ENCODE data around the gene ACP3. TPM values are rescaled to one million over a fixed set of nuclear protein-coding genes. Genes with fewer than 3 reads are reported as not detected.

The ACP3 gene
- total and polyA plus RNA-seq, 9 of the 15 experiments (the other 6 are each of a cell fraction or from before 2014, with no cell fraction given) = 0.08 to 1.1 (median 0.21) TPM

DNA sequence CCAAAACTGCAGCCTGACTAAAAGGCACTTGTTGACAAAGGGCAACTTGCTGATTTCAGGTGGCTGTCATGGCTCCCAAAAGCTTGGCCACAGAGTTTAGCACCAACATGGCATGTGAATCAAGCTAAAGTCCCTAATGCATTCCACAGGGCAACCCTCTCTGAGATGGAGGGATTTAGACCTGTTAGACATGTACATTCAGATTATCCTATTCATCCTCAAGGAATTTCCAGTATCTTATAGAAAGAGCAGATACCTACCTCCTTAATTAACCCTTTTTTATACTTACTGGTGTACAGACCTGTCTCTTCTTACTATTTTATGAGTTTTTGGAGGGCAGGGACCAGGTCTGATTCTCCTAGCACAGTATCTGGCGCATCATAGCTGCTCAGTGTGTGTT is 31.3 kb downstream of the ACP3 start:
- CTCF ChIA-PET (ENCODE audit: low intra/inter-chr PET ratio) = no interaction called here
- POLR2A ChIA-PET = no interaction called here
- no TSS peak for BruUV-seq (replicated peaks)

DNA sequence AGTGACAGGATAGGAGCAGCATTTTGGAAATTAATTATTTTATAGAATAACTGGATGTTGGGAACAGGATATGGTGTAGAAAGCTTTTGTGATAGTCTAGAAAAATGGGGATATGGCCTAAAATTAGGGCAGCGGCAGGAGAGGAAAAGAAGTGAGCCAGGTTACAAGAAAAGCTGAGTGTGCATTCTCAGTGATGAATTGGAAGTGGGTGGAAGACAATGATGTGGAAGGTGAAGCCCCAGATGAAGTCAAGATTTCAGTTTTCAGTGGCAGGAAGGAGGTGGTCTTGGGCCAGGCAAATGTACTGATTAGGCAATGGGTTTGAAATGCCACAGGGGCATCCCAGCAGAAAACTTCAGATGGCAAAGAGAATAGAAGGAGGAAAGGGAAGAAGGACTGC is 33.6 kb downstream of the ACP3 start:
- no peaks in the 10 kb centered on the region for H3K36me3 ChIP-seq (ENCODE audit: control insufficient read depth, insufficient read depth, low read length)
- no peak overlapping the region for H3K27ac ChIP-seq (ENCODE audit: extremely low read depth, low read depth, low read length)
- no peaks in the 10 kb centered on the region for H3K9me1 ChIP-seq (ENCODE audit: control insufficient read depth, insufficient read depth, low read length)
- H3K9me3 ChIP-seq (replicated peaks; ENCODE audit: control insufficient read depth, insufficient read depth, low read depth, low read length) = no peaks in the 10 kb centered on the region
- in situ Hi-C loops (cut with MboI) (no loop called here), intact Hi-C loops (cut with micrococcal nuclease) (loop anchor here (5.0 kb wide), 2 partner anchors 186 to 291 kb away; no protein-coding TSS in a partner anchor)
- no peaks in the 10 kb centered on the region for H3K4me1 ChIP-seq (replicated peaks in 1 of 2; ENCODE audit: control insufficient read depth in 2 of 2, insufficient read depth in 2 of 2, low read length in 2 of 2)
- no peak overlapping the region for H3K4me3 ChIP-seq
- ChIA-PET POLR2A (no interaction called here), CTCF (ENCODE audit: low intra/inter-chr PET ratio) (no interaction called here)
- no peak overlapping the region for H2AFZ ChIP-seq (ENCODE audit: low read depth, low read length)
- 0% methylated on average over 1 of the region's 1 CpG for WGBS (ENCODE audit: insufficient coverage, low coverage, missing lambda C conversion rate)
- ATAC-seq (no peak), DNase-seq (ENCODE audit: extremely low read depth in 1 of 4, low spot score in 3 of 4) (no peak), FAIRE-seq (no peak)
- no peaks in the 10 kb centered on the region for H4K20me1 ChIP-seq (replicated peaks; ENCODE audit: control insufficient read depth, insufficient read depth, low read length)
- peak; percentile 57; the same call in 1 of the 2 replicates for TF ChIP-seq ZNF316 (IDR thresholded peaks at IDR 0.05)
- TF ChIP-seq, protein P1, sequence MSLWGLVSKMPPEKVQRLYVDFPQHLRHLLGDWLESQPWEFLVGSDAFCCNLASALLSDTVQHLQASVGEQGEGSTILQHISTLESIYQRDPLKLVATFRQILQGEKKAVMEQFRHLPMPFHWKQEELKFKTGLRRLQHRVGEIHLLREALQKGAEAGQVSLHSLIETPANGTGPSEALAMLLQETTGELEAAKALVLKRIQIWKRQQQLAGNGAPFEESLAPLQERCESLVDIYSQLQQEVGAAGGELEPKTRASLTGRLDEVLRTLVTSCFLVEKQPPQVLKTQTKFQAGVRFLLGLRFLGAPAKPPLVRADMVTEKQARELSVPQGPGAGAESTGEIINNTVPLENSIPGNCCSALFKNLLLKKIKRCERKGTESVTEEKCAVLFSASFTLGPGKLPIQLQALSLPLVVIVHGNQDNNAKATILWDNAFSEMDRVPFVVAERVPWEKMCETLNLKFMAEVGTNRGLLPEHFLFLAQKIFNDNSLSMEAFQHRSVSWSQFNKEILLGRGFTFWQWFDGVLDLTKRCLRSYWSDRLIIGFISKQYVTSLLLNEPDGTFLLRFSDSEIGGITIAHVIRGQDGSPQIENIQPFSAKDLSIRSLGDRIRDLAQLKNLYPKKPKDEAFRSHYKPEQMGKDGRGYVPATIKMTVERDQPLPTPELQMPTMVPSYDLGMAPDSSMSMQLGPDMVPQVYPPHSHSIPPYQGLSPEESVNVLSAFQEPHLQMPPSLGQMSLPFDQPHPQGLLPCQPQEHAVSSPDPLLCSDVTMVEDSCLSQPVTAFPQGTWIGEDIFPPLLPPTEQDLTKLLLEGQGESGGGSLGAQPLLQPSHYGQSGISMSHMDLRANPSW (CRISPR knock-in tag; IDR thresholded peaks at IDR 0.05) = no peak
- peak; percentile 15; the same call in 1 of the 2 replicates for TF ChIP-seq MAFF (IDR thresholded peaks at IDR 0.05; ENCODE audit: low read length)
- BruUV-seq (replicated peaks) = no TSS peak
- no peaks in the 10 kb centered on the region; a peak in 1 of 5 replicates for H3K27me3 ChIP-seq (ENCODE audit: control insufficient read depth in 2 of 2, insufficient read depth in 2 of 2, low read length in 2 of 2)
- H3K9ac ChIP-seq (ENCODE audit: insufficient read depth in 1 of 2, low read depth in 2 of 2, low read length in 2 of 2) = no peak overlapping the region
- H3K4me2 ChIP-seq (ENCODE audit: insufficient read depth, low read length) = no peak overlapping the region
- H3K79me2 ChIP-seq (ENCODE audit: control insufficient read depth, insufficient read depth, low read length) = no peaks in the 10 kb centered on the region

More for the DNA sequence above, 31.3 kb downstream of the ACP3 start:
- 0% methylated on average over 1 of the region's 1 CpG for WGBS (ENCODE audit: insufficient coverage, low coverage, missing lambda C conversion rate)
- H3K4me2 ChIP-seq (ENCODE audit: insufficient read depth, low read length) = no peak overlapping the region
- no peaks in the 10 kb centered on the region; a peak in 1 of 5 replicates for H3K27me3 ChIP-seq (ENCODE audit: control insufficient read depth in 2 of 2, insufficient read depth in 2 of 2, low read length in 2 of 2)
- TF ChIP-seq ZNF436 (CRISPR knock-in tag; IDR thresholded peaks at IDR 0.05) (no peak), NBN (IDR thresholded peaks at IDR 0.05; ENCODE audit: low read depth) (no peak), POLR2AphosphoS2 (IDR thresholded peaks at IDR 0.05; ENCODE audit: low read length) (no peak), GTF2B (IDR thresholded peaks at IDR 0.05; ENCODE audit: extremely low read depth, insufficient read length) (no peak), MCM7 (IDR thresholded peaks at IDR 0.05) (no peak)
- no peaks in the 10 kb centered on the region for H3K9me3 ChIP-seq (replicated peaks; ENCODE audit: control insufficient read depth, insufficient read depth, low read depth, low read length)
- H3K27ac ChIP-seq (ENCODE audit: extremely low read depth, low read depth, low read length) = no peak overlapping the region
- ATAC-seq = no peak
- in situ Hi-C loops (cut with MboI) = loop anchor here (5.0 kb wide), 2 partner anchors 54 to 91 kb away; no protein-coding TSS in a partner anchor
- intact Hi-C loops (cut with micrococcal nuclease) = no loop called here
- FAIRE-seq = no peak
- no peaks in the 10 kb centered on the region for H4K20me1 ChIP-seq (replicated peaks; ENCODE audit: control insufficient read depth, insufficient read depth, low read length)
- DNase-seq (ENCODE audit: extremely low read depth in 1 of 4, low spot score in 3 of 4) = no peak
- no peaks in the 10 kb centered on the region for H3K4me1 ChIP-seq (replicated peaks in 1 of 2; ENCODE audit: control insufficient read depth in 2 of 2, insufficient read depth in 2 of 2, low read length in 2 of 2)
- H2AFZ ChIP-seq (ENCODE audit: low read depth, low read length) = no peak overlapping the region
- H3K9me1 ChIP-seq (ENCODE audit: control insufficient read depth, insufficient read depth, low read length) = no peaks in the 10 kb centered on the region
- H3K36me3 ChIP-seq (ENCODE audit: control insufficient read depth, insufficient read depth, low read length) = no peaks in the 10 kb centered on the region
- no peak overlapping the region for H3K4me3 ChIP-seq
- H3K9ac ChIP-seq (ENCODE audit: insufficient read depth in 1 of 2, low read depth in 2 of 2, low read length in 2 of 2) = no peak overlapping the region
- no peaks in the 10 kb centered on the region for H3K79me2 ChIP-seq (ENCODE audit: control insufficient read depth, insufficient read depth, low read length)

All from K562 (cell line).